ENCODE data around the gene PACRG.

Gene PACRG

GRCh38 chr6:163137398-163137881 is 409.7 kb downstream of the PACRG start:
- no peak for DNase-seq (ENCODE audit: low read depth)

DNA sequence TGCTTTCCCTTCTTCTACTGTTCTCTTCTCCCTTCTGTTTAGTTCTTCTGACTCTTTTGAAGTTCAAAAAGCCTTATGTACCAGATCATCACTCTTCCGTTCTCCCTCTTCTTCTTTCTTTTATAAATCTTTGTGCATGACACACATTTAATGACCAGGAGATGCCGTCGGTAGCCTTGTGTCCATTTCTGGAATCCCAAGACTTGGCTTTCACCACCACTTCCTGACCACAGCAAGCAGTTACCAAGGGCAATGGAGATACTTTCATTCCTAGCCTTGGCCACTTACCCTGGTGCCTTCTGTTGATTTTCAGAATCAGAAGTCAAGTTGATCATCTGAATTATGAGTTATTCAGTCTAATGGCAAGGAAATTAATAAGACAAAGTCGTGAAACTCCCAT is 418.3 kb downstream of the PACRG start:
- DNase-seq (ENCODE audit: low read depth): peak; percentile 3

- no peak for DNase-seq (ENCODE audit: low read depth)
Observed at GRCh38 chr6:163147994-163148393, 420.2 kb downstream of the PACRG start.

DNA sequence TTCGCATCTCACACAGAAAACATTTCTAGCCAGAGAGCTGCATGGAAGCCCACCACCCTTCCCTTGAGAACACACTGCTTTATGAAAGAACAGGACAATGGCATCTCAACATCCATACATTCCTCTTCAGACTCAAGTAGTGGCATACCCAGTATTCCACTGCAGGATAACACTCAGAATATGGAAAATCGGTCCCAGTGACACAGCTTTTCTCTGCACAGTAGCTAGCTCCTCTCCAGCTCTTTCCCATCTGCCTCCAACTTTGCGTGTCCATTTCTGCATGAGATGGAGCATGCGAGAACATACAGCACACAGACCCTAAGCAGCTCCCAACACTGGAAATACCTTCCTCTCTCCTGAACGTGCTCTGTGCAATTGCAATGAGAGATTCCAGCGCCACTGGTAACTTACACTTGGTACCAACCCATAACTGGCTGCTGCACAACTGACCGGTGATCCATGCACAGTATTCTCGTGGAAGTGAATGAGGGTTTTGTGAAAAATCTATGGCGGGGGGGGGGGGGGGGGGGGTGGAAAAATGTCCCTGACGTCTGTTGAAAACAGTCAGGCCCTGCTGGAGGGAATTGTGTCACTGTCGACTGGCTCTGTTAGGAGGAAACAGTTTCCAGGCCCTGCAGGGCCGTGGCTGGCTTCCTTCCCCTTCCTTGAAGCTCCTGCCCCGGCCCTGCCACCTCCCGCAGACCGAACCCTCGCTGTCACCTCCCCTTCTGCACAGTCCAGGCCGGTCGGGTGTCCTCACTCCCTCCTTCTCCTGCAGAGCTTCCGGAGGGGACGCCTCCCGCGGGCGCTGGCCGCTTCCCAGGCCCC is 420.9 kb downstream of the PACRG start:
- DNase-seq (ENCODE audit: low read depth): no peak

- no peak for DNase-seq (ENCODE audit: low read depth)
Observed at GRCh38 chr6:163149279-163149848, 421.6 kb downstream of the PACRG start.

GRCh38 chr6:163151212-163151611 is 423.4 kb downstream of the PACRG start:
- DNase-seq (ENCODE audit: low read depth): no peak

DNA sequence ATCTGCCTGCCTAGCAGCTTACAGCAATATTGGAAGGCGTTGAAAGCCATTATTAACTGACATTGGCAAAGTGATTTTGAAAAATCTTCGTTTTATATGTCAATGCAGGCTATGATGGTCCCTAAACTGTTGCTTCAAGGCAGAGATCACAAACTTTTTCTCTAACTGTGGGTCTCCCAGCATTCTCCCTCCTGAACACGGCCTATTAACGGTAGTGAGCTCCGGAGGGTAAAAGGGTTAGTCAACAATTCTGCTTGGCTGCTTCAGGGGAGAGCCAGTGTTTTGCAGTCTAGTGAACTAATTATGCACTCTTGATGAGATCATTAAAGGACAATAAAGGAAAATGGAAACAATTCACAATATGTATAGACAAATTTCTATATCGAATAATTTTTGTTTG is 424.9 kb downstream of the PACRG start:
- DNase-seq (ENCODE audit: low read depth): no peak

DNA sequence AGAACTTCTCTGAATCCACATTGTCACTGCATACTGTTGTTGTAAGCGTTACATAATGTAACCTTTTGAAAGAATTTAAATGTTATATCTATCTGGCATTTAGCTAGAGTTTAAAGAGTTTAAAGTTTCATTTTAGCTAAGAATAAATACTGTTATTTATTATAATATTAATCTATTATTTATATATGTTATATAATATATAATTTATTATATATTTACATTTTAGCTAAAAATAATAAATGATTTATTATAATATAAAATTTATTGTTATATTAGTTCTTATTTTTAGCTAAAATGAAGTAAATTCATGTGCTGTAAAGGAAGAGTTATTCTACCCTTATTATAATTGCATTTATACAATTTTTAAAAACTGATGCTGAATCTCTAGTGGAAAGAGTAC is 431.3 kb downstream of the PACRG start:
- DNase-seq (ENCODE audit: low read depth): no peak

DNA sequence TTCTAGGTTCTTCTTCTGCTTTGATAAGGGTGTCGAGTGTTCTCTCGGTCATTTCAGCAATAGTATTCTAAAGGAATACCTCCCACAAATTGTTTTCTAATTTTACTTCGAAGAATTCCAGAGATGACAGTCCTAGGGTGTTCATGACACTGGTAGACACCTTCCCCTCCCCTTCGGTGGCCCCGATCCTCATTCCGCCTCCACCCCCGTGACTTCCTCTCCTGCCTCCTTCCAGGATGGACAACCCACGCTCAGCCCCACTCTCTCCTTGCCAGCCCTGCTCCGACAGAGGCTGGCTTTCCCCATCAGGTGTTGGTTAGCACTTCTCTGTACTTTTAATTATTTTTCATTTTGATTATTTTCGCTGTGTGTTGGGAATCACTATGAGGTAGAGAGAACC is 431.9 kb downstream of the PACRG start:
- no peak for DNase-seq (ENCODE audit: low read depth)

DNA sequence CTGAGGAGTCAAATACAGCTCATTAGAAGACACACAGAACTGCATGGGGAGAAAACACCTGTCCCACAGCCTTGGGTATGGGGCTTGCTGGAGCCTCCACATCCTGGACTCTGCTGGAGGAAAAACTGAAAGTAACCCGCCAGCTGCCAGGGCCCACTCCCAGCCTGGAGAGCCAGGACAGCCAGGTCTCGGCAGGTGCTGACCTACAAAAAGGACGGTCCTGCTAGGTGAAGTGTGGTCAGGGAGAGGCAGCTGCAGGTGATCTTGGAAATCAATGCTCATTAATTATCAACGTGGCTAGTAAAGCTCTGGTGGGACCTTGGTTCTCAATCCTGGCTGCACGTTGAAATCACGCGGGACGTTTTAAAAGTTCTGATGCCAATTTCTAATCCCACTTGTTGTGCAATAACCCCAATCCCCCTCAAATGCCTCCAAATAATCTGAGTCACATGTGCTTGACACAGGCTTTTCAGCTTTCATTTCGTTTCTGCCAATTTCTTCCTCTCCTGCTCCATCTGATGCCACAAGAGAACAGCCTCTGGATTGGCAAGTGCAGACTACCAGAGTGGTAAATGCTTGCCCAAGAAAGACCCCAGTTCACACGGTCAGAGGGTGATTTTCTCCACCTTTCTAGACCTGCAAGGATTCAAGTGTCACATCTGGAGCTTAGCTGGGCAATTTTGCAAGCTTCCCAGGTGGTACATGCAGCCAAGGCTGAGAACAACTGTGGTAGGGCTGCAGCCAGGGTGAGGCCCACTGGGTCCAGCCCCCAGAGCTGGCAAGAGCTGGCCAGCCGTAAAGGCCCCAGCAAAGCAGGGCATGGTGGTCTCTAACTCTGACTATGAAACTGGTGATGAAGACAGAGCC is 434.5 kb downstream of the PACRG start:
- DNase-seq (ENCODE audit: low read depth): no peak

GRCh38 chr6:163162874-163163213 is 435.1 kb downstream of the PACRG start:
- no peak for DNase-seq (ENCODE audit: low read depth)

GRCh38 chr6:163164175-163164900 is 436.6 kb downstream of the PACRG start:
- no peak for DNase-seq (ENCODE audit: low read depth)

- DNase-seq (ENCODE audit: low read depth): no peak
Observed at GRCh38 chr6:163165155-163165910, 437.6 kb downstream of the PACRG start.

- no peak for DNase-seq (ENCODE audit: low read depth)
Observed at GRCh38 chr6:163165922-163166321, 438.1 kb downstream of the PACRG start.

DNA sequence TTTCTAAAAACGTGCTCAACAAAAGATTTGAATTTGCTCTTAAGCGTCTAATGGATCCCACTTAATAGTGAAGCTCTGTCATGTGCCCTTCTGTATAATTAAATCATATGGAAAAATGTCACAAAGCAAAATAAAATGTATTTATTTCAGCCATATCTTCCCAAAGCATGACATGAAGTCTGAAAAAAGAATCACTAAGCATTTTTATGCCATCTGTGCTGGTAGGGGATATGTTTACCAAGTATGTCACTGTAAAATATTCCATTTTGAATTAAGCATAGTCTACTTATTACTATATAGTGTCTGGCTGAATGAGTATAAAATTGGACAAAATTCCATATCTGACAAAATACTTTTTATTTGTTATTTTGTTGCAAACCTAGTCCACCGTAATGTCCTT is 438.7 kb downstream of the PACRG start:
- no peak for DNase-seq (ENCODE audit: low read depth)

DNA sequence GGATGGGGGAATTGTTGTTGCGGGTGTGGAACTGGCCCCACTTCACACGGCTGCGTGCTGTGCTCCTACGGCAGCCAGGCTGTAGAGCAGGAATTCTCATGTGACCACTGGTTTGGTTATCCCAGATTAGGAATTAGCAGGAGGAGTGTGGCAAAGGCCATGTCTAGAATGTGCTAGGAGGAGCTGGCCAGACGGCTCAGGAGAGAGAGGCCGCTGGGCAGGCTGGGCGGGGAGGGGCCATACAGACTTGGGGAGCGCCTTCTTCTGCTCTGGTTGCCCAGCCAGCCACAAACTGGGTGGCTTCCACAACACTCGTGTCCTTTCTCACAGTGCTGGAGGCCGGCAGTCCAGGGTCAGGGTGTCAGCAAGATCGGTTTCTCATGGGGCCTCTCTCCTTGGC is 441.7 kb downstream of the PACRG start:
- no peak for DNase-seq (ENCODE audit: low read depth)

DNA sequence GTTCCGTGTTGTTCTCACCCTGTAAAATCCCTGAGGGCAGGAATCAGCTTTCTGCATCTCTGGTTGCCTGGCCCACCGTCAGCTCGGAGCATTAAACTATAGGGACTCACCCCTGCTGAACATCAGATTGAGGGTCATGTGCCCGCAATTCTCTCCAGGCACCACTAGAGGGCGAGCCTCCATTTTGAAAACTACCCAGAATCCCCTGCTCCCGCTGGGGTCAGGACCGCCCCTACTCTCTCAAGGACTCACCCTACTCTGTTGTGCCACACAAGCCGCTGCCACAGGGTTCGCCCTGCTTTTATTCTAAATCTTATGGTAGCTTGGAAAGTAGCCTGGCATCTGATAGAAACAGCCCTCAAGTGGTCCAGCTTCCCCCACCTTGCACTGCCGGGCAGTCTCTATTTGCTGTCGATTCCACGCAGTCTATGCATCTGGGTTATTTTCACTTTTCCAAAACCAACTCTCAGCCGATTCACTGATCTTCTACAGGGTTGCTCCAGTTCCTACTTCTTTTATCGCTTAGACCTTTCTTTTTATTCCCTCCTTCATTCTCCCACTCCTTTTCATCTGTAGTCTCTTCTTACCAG is 442.6 kb downstream of the PACRG start:
- DNase-seq (ENCODE audit: low read depth): no peak

- DNase-seq (ENCODE audit: low read depth): no peak
Observed at GRCh38 chr6:163173741-163174140, 446.0 kb downstream of the PACRG start.

- no peak for DNase-seq (ENCODE audit: low read depth)
Observed at GRCh38 chr6:163175301-163175700, 447.5 kb downstream of the PACRG start.

GRCh38 chr6:163176097-163176496 is 448.3 kb downstream of the PACRG start:
- DNase-seq (ENCODE audit: low read depth): no peak

GRCh38 chr6:163177007-163177406 is 449.2 kb downstream of the PACRG start:
- no peak for DNase-seq (ENCODE audit: low read depth)
